ENCODE data around the gene FAM171A2.
"Not testable (repeated sequence)": the region's sequence is repeated elsewhere in the genome, so short reads cannot be mapped to it uniquely, and the experiment has no call there.

FAM171A2 gene

GRCh38 chr17:44347206-44348055, 16.2 kb downstream of the FAM171A2 start:
- DNase-seq (ENCODE audit: low spot score), result not testable (repeated sequence)

GRCh38 chr17:44346064-44346844, 17.4 kb downstream of the FAM171A2 start:
- no peak for DNase-seq (ENCODE audit: low spot score)

GRCh38 chr17:44345454-44346026, 18.1 kb downstream of the FAM171A2 start:
- DNase-seq (ENCODE audit: low spot score), result peak; percentile 58

- DNase-seq (ENCODE audit: low spot score), result peak; percentile 98
Observed at GRCh38 chr17:44344939-44345453, 18.7 kb downstream of the FAM171A2 start, which contains the start of gene GRN. Gene GRN (plus strand): TSS chr17:44345302. CDS start chr17:44349165, 3,863 bp downstream.

- DNase-seq (ENCODE audit: low spot score), result no peak
Observed at GRCh38 chr17:44343510-44344209, 20.0 kb downstream of the FAM171A2 start.

GRCh38 chr17:44340553-44340952, 23.1 kb downstream of the FAM171A2 start:
- DNase-seq (ENCODE audit: low spot score), result not testable (repeated sequence)

GRCh38 chr17:44338702-44339101, 25.0 kb downstream of the FAM171A2 start:
- no peak for DNase-seq (ENCODE audit: low spot score)

- DNase-seq (ENCODE audit: low spot score), result no peak
Observed at GRCh38 chr17:44335968-44336367, 27.7 kb downstream of the FAM171A2 start.

- no peak for DNase-seq (ENCODE audit: low spot score)
Observed at GRCh38 chr17:44335564-44335963, 28.1 kb downstream of the FAM171A2 start.

GRCh38 chr17:44334727-44335126, 28.9 kb downstream of the FAM171A2 start:
- no peak for DNase-seq (ENCODE audit: low spot score)

GRCh38 chr17:44334315-44334714, 29.3 kb downstream of the FAM171A2 start:
- DNase-seq (ENCODE audit: low spot score), result no peak

GRCh38 chr17:44333371-44333770, 30.3 kb downstream of the FAM171A2 start:
- no peak for DNase-seq (ENCODE audit: low spot score)

- peak; percentile 70 for DNase-seq (ENCODE audit: low spot score)
Observed at GRCh38 chr17:44331249-44331760, 32.3 kb downstream of the FAM171A2 start.

GRCh38 chr17:44330263-44330662, 33.4 kb downstream of the FAM171A2 start:
- not testable (repeated sequence) for DNase-seq (ENCODE audit: low spot score)

- not testable (repeated sequence) for DNase-seq (ENCODE audit: low spot score)
Observed at GRCh38 chr17:44329516-44329915, 34.1 kb downstream of the FAM171A2 start.

- no peak for DNase-seq (ENCODE audit: low spot score)
Observed at GRCh38 chr17:44327715-44328449, 35.8 kb downstream of the FAM171A2 start.

- peak; percentile 97 for DNase-seq (ENCODE audit: low spot score)
Observed at GRCh38 chr17:44326861-44327444, 36.7 kb downstream of the FAM171A2 start.

- peak; percentile 97 for DNase-seq (ENCODE audit: low spot score)
Observed at GRCh38 chr17:44324571-44325275, 38.9 kb downstream of the FAM171A2 start, which contains the start of gene SLC25A39. Gene SLC25A39 (minus strand): TSS chr17:44324823. CDS start chr17:44323562, 1,261 bp downstream.

- DNase-seq (ENCODE audit: low spot score), result peak; percentile 43
Observed at GRCh38 chr17:44324092-44324570, 39.5 kb downstream of the FAM171A2 start.
